HEK293T (cell line): Measurements from ENCODE around the gene TRIM67.

ENCODE experiments used
- BHLHE40 ChIP-seq: fragments of 450-650 bp; IDR thresholded peaks from 2 replicates; pipeline ENCODE4 v1.6.1; 2016; ENCODE audit warnings: mild to moderate bottlenecking, moderate library complexity, borderline replicate concordance
- CTBP1 ChIP-seq: fragments of 450-650 bp; IDR thresholded peaks from 2 replicates; pipeline ENCODE4 v1.6.1; 2016; ENCODE audit warnings: borderline replicate concordance
- ELF4 ChIP-seq: fragments of 450-650 bp; IDR thresholded peaks from 2 replicates; pipeline ENCODE4 v1.6.1; 2017; ENCODE audit warnings: antibody characterized with exemption
- FOXK2 ChIP-seq: fragments of 450-650 bp; IDR thresholded peaks from 2 replicates; pipeline ENCODE4 v1.6.1; 2016; ENCODE audit warnings: mild to moderate bottlenecking
- HDGF ChIP-seq: fragments of 450-650 bp; IDR thresholded peaks from 2 replicates; pipeline ENCODE4 v1.6.1; 2017; ENCODE audit warnings: antibody characterized with exemption, borderline replicate concordance
- L3MBTL2 ChIP-seq: fragments of 450-650 bp; conservative IDR thresholded peaks from 2 replicates; pipeline ENCODE4 v1.6.1; 2016; ENCODE audit warnings: mild to moderate bottlenecking
- LEF1 ChIP-seq: fragments of 450-650 bp; IDR thresholded peaks from 2 replicates; pipeline ENCODE4 v1.6.1; 2017; ENCODE audit warnings: mild to moderate bottlenecking, borderline replicate concordance
- PKNOX1 ChIP-seq: fragments of 450-650 bp; IDR thresholded peaks from 2 replicates; pipeline ENCODE4 v1.6.1; 2016
- SUZ12 ChIP-seq: fragments of 450-650 bp; IDR thresholded peaks from 2 replicates; pipeline ENCODE4 v1.6.1; 2016; ENCODE audit warnings: mild to moderate bottlenecking
- TARDBP ChIP-seq: fragments of 450-650 bp; IDR thresholded peaks from 2 replicates; pipeline ENCODE4 v1.6.1; 2016

GRCh38 chr1:231130544-231130943 is 31.3 kb upstream of the TRIM67 start:
- TF ChIP-seq CTBP1 (no peak), L3MBTL2 (no peak), HDGF (no peak), PKNOX1 (no peak), ELF4 (no peak), LEF1 (no peak), TARDBP (no peak), BHLHE40 (no peak), SUZ12 (no peak), FOXK2 (no peak)
